ENCODE results near the gene RREB1.

DNA sequence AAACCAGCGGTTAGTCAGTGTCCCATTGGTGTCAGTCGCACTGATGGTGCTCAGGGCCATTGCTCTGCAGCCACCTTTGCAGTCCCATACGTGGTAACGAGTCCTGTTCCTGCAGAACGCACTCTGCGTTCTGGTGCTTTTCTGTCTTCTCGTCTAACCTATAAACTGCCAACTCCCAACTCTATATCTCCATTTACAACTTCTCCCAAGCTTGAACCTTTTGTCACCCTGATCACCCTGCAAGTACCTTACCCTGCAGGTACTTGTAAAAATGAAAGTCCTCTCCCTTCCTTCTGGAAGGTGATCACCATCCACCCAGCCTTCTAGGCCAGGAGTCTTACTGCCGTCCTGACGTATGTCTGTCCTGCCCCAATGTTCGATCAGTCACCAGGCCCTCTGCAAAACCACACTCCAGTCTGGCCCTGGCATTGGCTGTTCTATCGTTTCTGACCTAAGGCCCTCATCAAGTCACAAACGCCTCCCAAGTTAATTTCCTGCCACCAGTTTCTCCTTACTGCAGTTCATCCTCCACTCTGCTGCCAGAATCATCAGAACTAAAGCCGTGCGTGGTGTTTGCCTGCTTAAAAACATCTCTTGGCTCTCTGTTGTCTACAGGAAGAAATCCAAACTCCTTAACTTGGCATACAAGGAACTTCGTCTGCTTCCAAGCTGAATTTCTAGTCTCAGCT is 7.9 kb downstream of the RREB1 start:
- no peak for TF ChIP-seq POLR2A (IDR thresholded peaks at IDR 0.05)
- TF ChIP-seq, protein P1, sequence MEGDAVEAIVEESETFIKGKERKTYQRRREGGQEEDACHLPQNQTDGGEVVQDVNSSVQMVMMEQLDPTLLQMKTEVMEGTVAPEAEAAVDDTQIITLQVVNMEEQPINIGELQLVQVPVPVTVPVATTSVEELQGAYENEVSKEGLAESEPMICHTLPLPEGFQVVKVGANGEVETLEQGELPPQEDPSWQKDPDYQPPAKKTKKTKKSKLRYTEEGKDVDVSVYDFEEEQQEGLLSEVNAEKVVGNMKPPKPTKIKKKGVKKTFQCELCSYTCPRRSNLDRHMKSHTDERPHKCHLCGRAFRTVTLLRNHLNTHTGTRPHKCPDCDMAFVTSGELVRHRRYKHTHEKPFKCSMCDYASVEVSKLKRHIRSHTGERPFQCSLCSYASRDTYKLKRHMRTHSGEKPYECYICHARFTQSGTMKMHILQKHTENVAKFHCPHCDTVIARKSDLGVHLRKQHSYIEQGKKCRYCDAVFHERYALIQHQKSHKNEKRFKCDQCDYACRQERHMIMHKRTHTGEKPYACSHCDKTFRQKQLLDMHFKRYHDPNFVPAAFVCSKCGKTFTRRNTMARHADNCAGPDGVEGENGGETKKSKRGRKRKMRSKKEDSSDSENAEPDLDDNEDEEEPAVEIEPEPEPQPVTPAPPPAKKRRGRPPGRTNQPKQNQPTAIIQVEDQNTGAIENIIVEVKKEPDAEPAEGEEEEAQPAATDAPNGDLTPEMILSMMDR (IDR thresholded peaks at IDR 0.05): no peak
- no peak for TF ChIP-seq EP300 (IDR thresholded peaks at IDR 0.05)

All from suprapubic skin (tissue), 3 donors.